ENCODE measurements around the gene PROZ.

- TF ChIP-seq CTCF (conservative IDR thresholded peaks at IDR 0.05 in 1 of 2, IDR thresholded peaks at IDR 0.05 in 1 of 2; ENCODE audit: extremely low read depth in 1 of 2, insufficient read depth in 1 of 2, low read depth in 1 of 2, low read length in 2 of 2) (no peak), EZH2 (IDR thresholded peaks at IDR 0.05; ENCODE audit: borderline replicate concordance, low read length) (no peak)
Observed at GRCh38 chr13:113218586-113218985, 60.1 kb downstream of the PROZ start.

Measured in mammary epithelial cell (primary cell).